Astrocyte (in vitro differentiated cells and primary cell): ENCODE measurements around the gene LTBP3. TPM values are rescaled to one million over a fixed set of nuclear protein-coding genes. Genes with fewer than 3 reads are reported as not detected.

ENCODE experiments used
- DNase-seq: peaks from one replicate; pipeline ENCODE4 v3.0.0-alpha.2; 2010; ENCODE audit warnings: low read depth
- FAIRE-seq: peaks from 2 replicates; lab custom pipeline; 2011; peaks lifted over from hg19 to GRCh38; lab: Jason Lieb, UNC
- H2AFZ ChIP-seq: 2 replicates; pipeline ENCODE4 v1.6.0; 2012; ENCODE audit warnings: low read depth, low read length, inconsistent platforms
- H3K27ac ChIP-seq: 2 replicates; pipeline ENCODE4 v1.5.1; 2011; ENCODE audit warnings: low read depth, low read length, inconsistent platforms
- H3K27me3 ChIP-seq: 2 replicates; pipeline ENCODE4 v1.6.0; 2011; ENCODE audit warnings: low read length, inconsistent platforms; ENCODE audit not compliant: insufficient read depth
- H3K36me3 ChIP-seq: 2 replicates; pipeline ENCODE4 v1.5.1; 2011; ENCODE audit warnings: low read length, inconsistent platforms; ENCODE audit not compliant: insufficient read depth
- H3K4me1 ChIP-seq: 2 replicates; pipeline ENCODE4 v1.5.1; 2011; ENCODE audit warnings: low read length, inconsistent platforms; ENCODE audit not compliant: insufficient read depth
- H3K4me2 ChIP-seq: 2 replicates; pipeline ENCODE4 v1.6.0; 2012; ENCODE audit warnings: low read length, inconsistent platforms
- H3K4me3 ChIP-seq: 2 replicates; pipeline ENCODE4 v1.5.1; 2011; ENCODE audit warnings: low read depth, mild to moderate bottlenecking, low read length, inconsistent platforms; ENCODE audit not compliant: insufficient read depth
- H3K79me2 ChIP-seq: 2 replicates; pipeline ENCODE4 v1.6.0; 2012; ENCODE audit warnings: mild to moderate bottlenecking, low read length, inconsistent platforms; ENCODE audit not compliant: insufficient read depth
- H3K9ac ChIP-seq: 2 replicates; pipeline ENCODE4 v1.6.0; 2012; ENCODE audit warnings: mild to moderate bottlenecking, low read length, inconsistent platforms
- H3K9me3 ChIP-seq: 2 replicates; pipeline ENCODE4 v1.5.1; 2012; ENCODE audit warnings: low read depth, mild to moderate bottlenecking, low read length, inconsistent platforms; ENCODE audit not compliant: insufficient read depth
- H4K20me1 ChIP-seq: 2 replicates; pipeline ENCODE4 v1.6.0; 2012; ENCODE audit warnings: low read length, inconsistent platforms; ENCODE audit not compliant: insufficient read depth
- H3K27ac Mint-ChIP-seq: one replicate; pipeline ENCODE4 v1.8.0; 2021; ENCODE audit warnings: mild to moderate bottlenecking, mixed read lengths; ENCODE audit not compliant: unreplicated experiment
- H3K27me3 Mint-ChIP-seq: one replicate; pipeline ENCODE4 v1.8.0; 2021; ENCODE audit warnings: low read depth, mixed read lengths; ENCODE audit not compliant: unreplicated experiment
- H3K36me3 Mint-ChIP-seq: one replicate; pipeline ENCODE4 v1.8.0; 2021; ENCODE audit warnings: low read depth, mixed read lengths; ENCODE audit not compliant: unreplicated experiment
- H3K4me1 Mint-ChIP-seq: one replicate; pipeline ENCODE4 v1.8.0; 2021; ENCODE audit warnings: low read depth, mixed read lengths; ENCODE audit not compliant: unreplicated experiment
- H3K4me3 Mint-ChIP-seq: one replicate; pipeline ENCODE4 v1.8.0; 2021; ENCODE audit warnings: mild to moderate bottlenecking, moderate library complexity, mixed read lengths; ENCODE audit not compliant: unreplicated experiment
- H3K9me3 Mint-ChIP-seq: one replicate; pipeline ENCODE4 v1.8.0; 2021; ENCODE audit warnings: mild to moderate bottlenecking, mixed read lengths; ENCODE audit not compliant: unreplicated experiment
- CTCF ChIP-seq: IDR thresholded peaks from 2 replicates; pipeline ENCODE4 v1.5.1; 2011; ENCODE audit warnings: low read depth, mild to moderate bottlenecking, inconsistent platforms, low read length, moderate library complexity; ENCODE audit not compliant: insufficient read depth
- EZH2 ChIP-seq: IDR thresholded peaks from 2 replicates; pipeline ENCODE4 v1.6.1; 2012; ENCODE audit warnings: mild to moderate bottlenecking, low read length, inconsistent platforms; ENCODE audit not compliant: insufficient read depth
- total RNA-seq: library from RNA; stranded (reverse); gene quantifications from 2 replicates; pipeline ENCODE4 v1.2.1, GENCODE V29; 2021

The LTBP3 gene
- total RNA-seq, 1 donor from 2014 or later, result 33.2 TPM

- peaks cover 28% of the 10 kb centered on the region for H4K20me1 ChIP-seq
- no peaks in the 10 kb centered on the region for H3K27me3 ChIP-seq
- Mint-ChIP-seq H3K9me3 (no peaks in the 10 kb centered on the region), H3K4me3 (peak within 1 kb of the TSS; percentile 98), H3K4me1 (peaks cover 29% of the 10 kb centered on the region), H3K36me3 (peaks cover 2% of the 10 kb centered on the region), H3K27me3 (no peaks in the 10 kb centered on the region), H3K27ac (peak within 1 kb of the TSS; percentile 87)
- DNase-seq (peak; percentile 97), FAIRE-seq (no peak)
- H3K4me1 ChIP-seq, result peaks cover 56% of the 10 kb centered on the region
- H3K36me3 ChIP-seq, result no peaks in the 10 kb centered on the region
- H3K9me3 ChIP-seq, result no peaks in the 10 kb centered on the region
- H3K4me2 ChIP-seq, result peak within 1 kb of the TSS; percentile 98
- H3K4me3 ChIP-seq, result peak within 1 kb of the TSS; percentile 91
- TF ChIP-seq EZH2 (no peak), CTCF (peak; percentile 37)
- peak within 1 kb of the TSS; percentile 91 for H3K9ac ChIP-seq
- peaks cover 58% of the 10 kb centered on the region for H3K79me2 ChIP-seq
- H3K27ac ChIP-seq, result peak within 1 kb of the TSS; percentile 72
- H2AFZ ChIP-seq, result peak within 1 kb of the TSS; percentile 85
These were observed 12.1 kb upstream of the LTBP3 start, which contains the start of gene ZNRD2 for GRCh38 chr11:65569973-65570918. Gene ZNRD2 (plus strand): TSS chr11:65570477. CDS start chr11:65570492, 15 bp downstream.

- no peaks in the 10 kb centered on the region for H3K27me3 ChIP-seq
- peaks cover 27% of the 10 kb centered on the region for H4K20me1 ChIP-seq
- Mint-ChIP-seq H3K9me3 (no peaks in the 10 kb centered on the region), H3K4me1 (peaks cover 25% of the 10 kb centered on the region), H3K27me3 (no peaks in the 10 kb centered on the region), H3K4me3 (peak overlapping the region; percentile 98), H3K36me3 (peaks cover 2% of the 10 kb centered on the region), H3K27ac (peak overlapping the region; percentile 87)
- peaks cover 58% of the 10 kb centered on the region for H3K79me2 ChIP-seq
- DNase-seq (no peak), FAIRE-seq (no peak)
- H3K36me3 ChIP-seq, result no peaks in the 10 kb centered on the region
- peak overlapping the region; percentile 98 for H3K4me2 ChIP-seq
- H3K4me1 ChIP-seq, result peaks cover 49% of the 10 kb centered on the region
- peak overlapping the region; percentile 85 for H2AFZ ChIP-seq
- peak overlapping the region; percentile 91 for H3K9ac ChIP-seq
- peak overlapping the region; percentile 72 for H3K27ac ChIP-seq
- H3K9me3 ChIP-seq, result no peaks in the 10 kb centered on the region
- peak overlapping the region; percentile 91 for H3K4me3 ChIP-seq
- TF ChIP-seq EZH2 (no peak), CTCF (no peak)
These were observed 11.2 kb upstream of the LTBP3 start for GRCh38 chr11:65569164-65569972.
